Erythroblast (primary cell): ENCODE measurements around the gene SMAD1.

Experiments used
- GATA1 ChIP-seq: IDR thresholded peaks from 2 replicates; pipeline ENCODE4 v1.6.1; 2011; ENCODE audit warnings: low read depth, mild to moderate bottlenecking, control low read depth, low read length, moderate library complexity
- POLR2A ChIP-seq: IDR thresholded peaks from 2 replicates; pipeline ENCODE4 v1.6.1; 2011; ENCODE audit warnings: mild to moderate bottlenecking, low read length

- no peak for TF ChIP-seq POLR2A
- no peak for TF ChIP-seq GATA1
Measured at GRCh38 chr4:145524552-145524951, 42.9 kb downstream of the SMAD1 start.
